Vein endothelial cell (primary cell): ENCODE data around the gene KDM2A. TPM values are rescaled to one million over a fixed set of nuclear protein-coding genes. Genes with fewer than 3 reads are reported as not detected.

Source experiments
- total RNA-seq: library from RNA; depleted of rRNA; stranded (reverse); fragments of >200 nt; gene quantifications from 2 replicates; pipeline ENCODE4 v1.2.3, GENCODE V29; 2012

KDM2A gene
- total RNA-seq, result 60.1 and 61.1 TPM in 2 replicates

GRCh38 chr11:67118801-67119584 lies at the start of gene KDM2A:
TSS of gene KDM2A (plus strand) at chr11:67119263. CDS start at chr11:67121317, 2,054 bp downstream.

GRCh38 chr11:67266449-67267187 lies 147.6 kb downstream of the KDM2A start, which contains the start of gene GRK2:
TSS of gene GRK2 (plus strand) at chr11:67266473. CDS start at chr11:67266700, 227 bp downstream.

GRCh38 chr11:67289226-67289650 lies 170.2 kb downstream of the KDM2A start, which contains the start of gene ANKRD13D:
TSS of gene ANKRD13D (plus strand) at chr11:67289303. CDS start at chr11:67289461, 158 bp downstream.

GRCh38 chr11:67303132-67303834 lies 184.2 kb downstream of the KDM2A start, which contains the start of gene SSH3:
TSS of gene SSH3 (plus strand) at chr11:67303530. CDS start at chr11:67303626, 96 bp downstream.

Other genes starting within 250 kb of the KDM2A start
- 5.9 and 7.9 TPM in 2 replicates for gene PC, start 160.9 kb upstream of the KDM2A start, total RNA-seq
- not detected in 2 replicates for gene C11orf86, start 144.0 kb upstream of the KDM2A start, total RNA-seq
- gene SYT12, start 96.1 kb upstream of the KDM2A start, total RNA-seq, result not detected in 2 replicates
- 13.4 and 13.9 TPM in 2 replicates for gene RHOD, start 62.4 kb upstream of the KDM2A start, total RNA-seq
- 40.5 and 46.1 TPM in 2 replicates for gene GRK2, start 147.2 kb downstream of the KDM2A start, total RNA-seq
- 25.5 and 38.4 TPM in 2 replicates for gene ANKRD13D, start 170.0 kb downstream of the KDM2A start, total RNA-seq
- 11.4 and 12.1 TPM in 2 replicates for gene SSH3, start 184.3 kb downstream of the KDM2A start, total RNA-seq
- gene POLD4, start 234.3 kb downstream of the KDM2A start, total RNA-seq, result 53.0 and 75.8 TPM in 2 replicates